Frontal cortex (tissue), 4 donors: Measurements from ENCODE around the gene IPO9. TPM values are rescaled to one million over a fixed set of nuclear protein-coding genes. Genes with fewer than 3 reads are reported as not detected.
A peak's percentile ranks its signal among the peaks of the same experiment; 100 is the strongest.
"Not testable (repeated sequence)": the region's sequence is repeated elsewhere in the genome, so short reads cannot be mapped to it uniquely, and the experiment has no call there.

ENCODE experiments used
- DNase-seq, 2 donors: peaks; one replicate each; pipeline ENCODE4 v3.0.0; 2012; ENCODE audit warnings: low spot score in 2 of 2
- FAIRE-seq: peaks from 2 replicates; lab custom pipeline; 2012; peaks lifted over from hg19 to GRCh38; lab: Jason Lieb, UNC
- total RNA-seq: library from RNA; depleted of rRNA; stranded (reverse); fragments of >200 nt; gene quantifications from one replicate; pipeline ENCODE4 v1.2.3, GENCODE V29; 2014
- donor health status: control.
- donor health status: control.
- donor health status: control.

Gene IPO9
- total RNA-seq, 1 donor from 2014 or later = 33.4 TPM

- no peak for DNase-seq
- FAIRE-seq = no peak
Observed at GRCh38 chr1:201842472-201843027, 13.6 kb downstream of the IPO9 start.

- no peak for FAIRE-seq
- DNase-seq = no peak
Observed at GRCh38 chr1:201845331-201846083, 16.6 kb downstream of the IPO9 start.

DNA sequence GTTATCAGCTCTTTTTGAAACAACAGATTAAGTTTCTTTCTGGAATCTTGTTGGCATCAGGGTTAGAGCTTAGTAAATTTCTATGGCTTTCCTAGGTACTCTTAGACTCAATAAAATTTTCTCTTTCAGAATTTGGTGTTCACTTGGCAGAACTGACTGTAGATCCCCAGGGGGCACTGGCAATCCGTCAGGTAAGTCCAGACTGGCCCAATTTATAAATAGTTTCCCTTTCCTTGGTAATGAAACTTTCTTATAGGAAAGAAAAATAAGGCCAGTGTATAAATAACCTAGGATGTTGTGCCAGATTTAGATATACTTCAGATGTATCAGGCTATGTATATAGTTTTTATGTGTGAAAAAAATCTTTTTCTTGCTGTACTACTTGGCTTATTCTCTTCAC is 18.2 kb downstream of the IPO9 start:
- no peak for DNase-seq
- FAIRE-seq = no peak

GRCh38 chr1:201848230-201848629 is 19.3 kb downstream of the IPO9 start:
- DNase-seq (no peak), FAIRE-seq (no peak)

DNA sequence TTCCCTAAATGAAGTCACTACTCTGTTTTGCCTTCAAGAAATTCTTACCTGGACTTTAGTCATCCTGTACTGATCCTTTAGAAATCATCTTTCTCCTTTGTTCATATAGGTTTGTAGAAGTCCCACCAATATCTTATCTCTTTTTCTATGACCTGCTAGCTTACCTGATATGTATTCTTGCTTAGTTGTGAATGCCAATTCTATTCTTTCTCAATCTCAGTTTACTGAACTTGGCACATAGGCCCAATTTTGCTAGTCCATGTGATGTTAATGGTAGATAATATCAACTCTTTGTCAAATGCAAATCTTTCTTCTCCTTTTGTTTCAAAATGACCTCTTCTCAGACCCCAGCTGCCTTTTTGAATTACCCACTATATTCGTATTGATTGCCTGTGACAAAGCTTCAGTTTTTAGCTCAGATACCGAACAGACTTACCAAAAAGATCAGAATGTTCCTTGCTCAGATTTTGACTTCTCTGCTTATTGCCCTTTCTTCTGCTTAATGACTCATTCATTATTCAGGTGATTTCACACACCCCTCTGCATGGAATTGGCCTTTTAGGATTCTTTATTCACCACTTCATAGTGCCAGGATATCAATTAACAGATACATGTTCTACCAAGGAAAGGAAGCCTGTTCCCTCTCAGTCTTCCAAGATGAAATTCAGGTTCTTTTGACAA is 20.6 kb downstream of the IPO9 start:
- no peak for FAIRE-seq
- no peak for DNase-seq

DNA sequence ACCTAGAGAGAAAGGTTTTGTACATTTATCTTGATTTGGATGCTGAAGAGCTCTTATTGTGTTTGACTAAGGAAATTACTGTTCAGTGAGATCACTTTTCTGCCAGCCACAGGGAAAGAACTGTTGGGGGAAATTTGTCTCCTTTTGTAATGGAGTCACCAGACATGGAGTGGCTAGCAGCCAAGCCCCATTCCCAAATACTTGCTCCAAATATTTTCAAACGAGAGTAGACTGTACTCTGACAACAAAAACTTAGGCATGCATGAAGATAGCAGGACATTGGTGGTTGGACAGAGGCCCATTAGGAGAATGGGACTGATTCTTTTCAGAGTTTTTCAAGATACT is 21.1 kb downstream of the IPO9 start:
- no peak for DNase-seq
- no peak for FAIRE-seq

DNA sequence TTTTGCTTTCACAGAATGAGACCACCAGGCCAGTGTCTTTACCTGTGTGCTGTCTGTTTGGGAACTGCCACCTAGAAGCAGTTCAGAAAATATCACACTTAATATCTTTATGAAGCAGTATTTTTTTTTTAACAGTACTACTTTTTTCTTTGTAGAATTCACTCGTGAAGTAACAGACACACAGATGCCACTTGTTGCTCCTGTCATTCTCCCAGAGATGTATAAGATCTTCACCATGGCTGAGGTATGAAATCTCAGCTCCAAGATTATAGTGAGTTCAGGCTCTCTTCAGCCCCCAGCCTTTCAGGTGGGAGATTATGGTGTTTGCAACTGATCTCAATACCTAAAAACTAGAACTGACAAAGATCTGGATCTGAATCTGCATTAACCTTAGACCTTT is 23.0 kb downstream of the IPO9 start:
- no peak for DNase-seq
- no peak for FAIRE-seq

- not testable (repeated sequence) for DNase-seq, FAIRE-seq
Observed at GRCh38 chr1:201856722-201857121, 27.8 kb downstream of the IPO9 start.

DNA sequence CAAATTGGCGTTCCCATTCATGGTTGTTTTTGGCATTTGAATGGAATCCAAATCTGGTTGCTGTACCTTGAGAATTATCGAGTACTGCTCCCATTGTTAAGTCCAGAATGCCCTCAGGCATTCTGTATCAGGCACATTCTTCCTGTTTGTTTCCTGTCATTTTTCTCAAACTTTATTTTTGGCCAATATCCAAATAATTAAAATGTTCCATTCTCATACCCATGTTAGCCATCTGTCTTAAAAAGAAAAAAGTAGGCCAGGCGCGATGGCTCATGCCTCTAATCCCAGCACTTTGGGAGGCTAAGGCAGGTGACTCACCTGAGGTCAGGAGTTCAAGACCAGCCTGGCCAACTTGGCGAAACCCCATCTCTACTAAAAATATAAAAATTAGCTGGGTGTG is 30.5 kb downstream of the IPO9 start:
- DNase-seq (no peak), FAIRE-seq (no peak)

GRCh38 chr1:201861448-201861847 is 32.5 kb downstream of the IPO9 start:
- FAIRE-seq = no peak
- no peak for DNase-seq

DNA sequence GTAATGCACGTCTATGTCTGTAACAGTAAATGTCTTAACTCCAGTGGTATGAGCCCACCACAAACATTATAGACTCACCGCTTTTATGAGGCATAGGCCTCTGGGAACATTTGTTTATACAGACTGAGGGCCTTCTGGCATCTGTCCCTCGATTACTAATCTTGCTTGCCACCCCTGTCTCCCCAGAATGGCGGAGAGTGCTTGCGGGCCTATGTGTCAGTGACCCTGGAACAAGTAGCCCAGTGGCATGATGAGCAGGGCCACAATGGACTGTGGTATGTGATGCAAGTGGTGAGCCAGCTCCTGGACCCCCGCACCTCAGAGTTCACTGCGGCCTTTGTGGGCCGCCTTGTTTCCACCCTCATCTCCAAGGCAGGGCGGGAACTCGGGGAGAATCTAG is 41.4 kb downstream of the IPO9 start:
- DNase-seq (no peak), FAIRE-seq (no peak)

GRCh38 chr1:201874672-201875071 is 45.7 kb downstream of the IPO9 start:
- DNase-seq (no peak), FAIRE-seq (no peak)

GRCh38 chr1:201876148-201876818 is 47.3 kb downstream of the IPO9 start:
- no peak for DNase-seq
- no peak for FAIRE-seq

- DNase-seq (no peak), FAIRE-seq (peak; percentile 23)
Observed at GRCh38 chr1:201877877-201878401, 49.0 kb downstream of the IPO9 start.

DNA sequence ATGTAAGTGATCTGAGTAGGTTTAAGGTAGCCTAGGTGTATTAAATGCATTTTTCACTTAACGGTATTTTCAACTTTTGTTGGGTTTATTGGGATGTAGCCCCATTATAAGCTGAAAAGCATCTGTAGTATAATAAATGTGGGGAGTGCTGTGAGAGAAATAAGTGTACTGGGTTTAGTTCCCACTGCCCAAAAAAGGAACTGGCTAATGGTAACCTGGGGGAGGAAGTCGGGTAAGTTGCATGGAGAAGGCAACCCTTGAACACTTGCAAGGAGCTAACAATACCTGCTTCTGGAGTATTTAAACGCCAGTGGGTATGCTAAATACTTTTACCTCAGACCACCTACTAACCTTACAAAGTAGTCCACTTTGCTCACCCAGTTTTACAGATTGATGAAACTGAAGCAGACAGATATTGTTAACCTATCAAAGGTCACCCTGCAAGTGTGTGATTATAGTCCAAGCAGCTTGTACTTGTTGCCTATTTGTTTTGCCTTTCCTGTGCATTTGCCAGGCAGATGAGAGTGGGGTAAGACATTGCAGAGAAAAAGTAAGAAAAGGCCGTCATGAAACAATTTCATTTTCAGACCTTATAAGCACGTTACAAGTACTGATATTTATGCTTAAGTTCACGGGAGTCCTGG is 52.1 kb downstream of the IPO9 start:
- no peak for DNase-seq
- no peak for FAIRE-seq

DNA sequence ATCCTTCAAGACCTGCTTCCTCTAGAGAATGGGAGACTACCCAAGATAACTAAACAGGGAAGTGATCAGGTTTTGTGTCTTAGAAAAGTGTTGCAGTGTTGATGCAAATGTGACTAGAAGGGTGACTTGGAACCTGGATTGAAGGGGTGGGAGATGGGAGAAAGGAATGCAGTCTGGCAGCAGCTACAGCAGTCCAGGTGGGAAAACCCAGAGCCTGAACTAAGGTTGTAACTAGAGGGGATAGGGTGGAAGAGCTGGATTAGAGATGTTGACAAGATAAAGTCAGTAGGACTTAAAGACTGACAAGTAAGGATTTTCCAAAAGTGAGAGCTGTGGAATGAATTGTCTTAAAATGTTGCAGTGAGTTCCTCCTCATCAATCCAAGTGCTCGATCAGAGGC is 52.7 kb downstream of the IPO9 start:
- no peak for FAIRE-seq
- DNase-seq = no peak

DNA sequence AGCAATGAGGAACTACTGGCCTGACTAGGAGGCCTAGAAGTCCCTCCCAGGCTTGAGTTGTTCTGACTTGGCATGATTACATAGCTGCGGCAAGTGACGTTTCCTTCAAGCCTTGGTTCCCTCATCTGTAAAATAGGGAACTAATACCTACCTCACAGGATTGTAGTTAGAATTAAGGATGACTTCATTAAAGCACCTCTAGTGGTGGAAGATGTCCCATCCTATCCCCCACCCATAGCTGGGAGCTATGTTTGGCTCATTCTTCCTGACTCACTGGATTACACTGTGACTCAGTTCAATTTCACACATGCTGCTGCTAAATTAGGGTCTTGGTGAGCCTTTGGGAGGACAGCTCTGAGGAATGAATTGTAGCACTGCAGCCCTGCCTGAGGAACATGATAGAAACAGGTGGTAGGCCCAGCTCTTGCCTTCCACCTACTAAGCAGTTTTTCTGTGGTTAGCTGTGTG is 53.7 kb downstream of the IPO9 start:
- DNase-seq (no peak), FAIRE-seq (no peak)

- FAIRE-seq (no peak), DNase-seq (no peak)
Observed at GRCh38 chr1:201883266-201883665, 54.3 kb downstream of the IPO9 start.

DNA sequence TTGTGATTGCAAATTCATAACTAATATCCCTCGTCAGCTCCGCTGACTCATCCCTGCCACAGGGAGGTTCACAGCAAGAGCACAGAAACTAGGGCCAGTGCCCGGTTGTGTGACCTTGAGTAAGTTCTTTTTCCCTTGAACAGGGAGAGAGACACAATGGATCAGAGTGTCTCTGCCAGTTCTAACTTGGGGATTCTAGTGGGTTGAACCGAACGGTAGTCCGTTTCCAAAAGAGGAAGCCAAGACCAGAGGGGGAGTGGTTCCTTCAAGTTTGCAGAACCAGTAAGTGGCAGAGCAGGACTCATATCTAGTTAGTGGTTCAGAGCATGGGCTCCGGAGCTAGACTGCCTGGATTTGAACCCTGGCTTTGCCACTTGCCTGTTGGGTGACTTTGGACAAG is 54.8 kb downstream of the IPO9 start:
- DNase-seq (no peak), FAIRE-seq (no peak)

DNA sequence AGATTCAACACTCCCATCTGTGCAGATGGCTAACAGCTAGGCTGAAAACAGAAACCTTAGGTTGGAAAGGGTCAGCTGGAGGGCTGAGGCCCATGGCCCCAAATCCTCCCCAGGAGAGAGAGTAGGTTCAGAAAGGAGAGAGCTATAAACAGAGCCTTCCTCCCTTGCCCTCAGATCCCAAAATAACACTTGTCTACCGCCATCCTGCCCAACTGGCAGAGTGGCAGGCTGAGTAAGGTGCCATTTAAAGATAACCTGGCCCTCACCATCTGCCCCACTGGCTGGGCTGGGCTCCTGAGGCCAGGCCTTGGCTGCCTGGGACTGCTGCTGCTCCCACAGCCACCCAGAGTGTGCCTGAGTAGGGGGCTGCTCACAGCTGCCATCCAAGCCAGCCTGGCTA is 55.5 kb downstream of the IPO9 start:
- no peak for FAIRE-seq

More for the DNA sequence above, 55.5 kb downstream of the IPO9 start:
- DNase-seq = no peak
